ENCODE data around the gene ZNF488.

GRCh38 chr10:47396311-47396717 is 12.2 kb upstream of the ZNF488 start:
- no peak for TF ChIP-seq CTCF (IDR thresholded peaks at IDR 0.05)
- TF ChIP-seq EP300 (IDR thresholded peaks at IDR 0.05): no peak
- TF ChIP-seq POLR2AphosphoS5 (IDR thresholded peaks at IDR 0.05): no peak

All from gastroesophageal sphincter (tissue), 3 donors.